Esophagus muscularis mucosa (tissue), 4 donors: ENCODE data around the gene CD19. TPM values are rescaled to one million over a fixed set of nuclear protein-coding genes. Genes with fewer than 3 reads are reported as not detected.
"Not testable (repeated sequence)": the region's sequence is repeated elsewhere in the genome, so short reads cannot be mapped to it uniquely, and the experiment has no call there.

Experiments used
- DNase-seq: peaks from one replicate; pipeline ENCODE4 v3.0.0-alpha.2; 2017; ENCODE audit errors: extremely low spot score
- H3K27ac ChIP-seq, 4 donors: fragments of 200-600 bp; sonication (generic); replicated peaks in 1 of 4; 1 replicate in 3 of 4; 2 replicates in 1 of 4; pipeline ENCODE4 v1.5.1; 2016 to 2019; ENCODE audit warnings: mild to moderate bottlenecking in 1 of 4
- H3K27me3 ChIP-seq, 4 donors: fragments of 200-600 bp; sonication (generic); one replicate each; pipeline versions ENCODE4 v1.5.1 to v1.6.0; 2016 to 2019
- H3K36me3 ChIP-seq, 4 donors: fragments of 200-600 bp; sonication (generic); one replicate each; pipeline ENCODE4 v1.5.1; 2016 to 2019
- H3K4me1 ChIP-seq, 4 donors: fragments of 200-600 bp; sonication (generic); one replicate each; pipeline ENCODE4 v1.5.1; 2016 to 2019
- H3K4me3 ChIP-seq, 4 donors: fragments of 200-600 bp; sonication (generic); 1 replicate in 2 of 4; 2 replicates in 2 of 4; pipeline ENCODE4 v1.5.1; 2016 to 2019; ENCODE audit warnings: mild to moderate bottlenecking in 4 of 4, moderate library complexity in 1 of 4
- H3K9me3 ChIP-seq, 4 donors: fragments of 200-600 bp; sonication (generic); 1 replicate in 3 of 4; 2 replicates in 1 of 4; pipeline ENCODE4 v1.5.1; 2016 to 2019
- CTCF ChIP-seq, 3 experiments: fragments of 200-600 bp in 2 of 3; fragments of 450-650 bp in 1 of 3; sonication (generic) in 2 of 3; IDR thresholded peaks; one replicate each; pipeline ENCODE4 v1.5.1; 2017 to 2019; ENCODE audit warnings: antibody characterized with exemption in 3 of 3, mild to moderate bottlenecking in 2 of 3, moderate library complexity in 1 of 3
- EP300 ChIP-seq: sonication (generic); formaldehyde crosslinking; IDR thresholded peaks from one replicate; pipeline ENCODE4 v1.6.1; 2017; ENCODE audit warnings: antibody characterized with exemption
- POLR2A ChIP-seq: fragments of 450-650 bp; IDR thresholded peaks from one replicate; pipeline ENCODE4 v1.6.1; 2017; ENCODE audit warnings: antibody characterized with exemption, moderate library complexity, mild to moderate bottlenecking, low read depth
- POLR2AphosphoS5 ChIP-seq, 2 donors: sonication (generic); formaldehyde crosslinking; IDR thresholded peaks; one replicate each; pipeline ENCODE4 v1.6.1; 2017; ENCODE audit warnings: antibody characterized with exemption in 2 of 2
- WGBS: methylation state at CpG from one replicate; pipeline ENCODE4 v1.1.5; 2018; 5-methylcytosine and 5-hydroxymethylcytosine counted together
- intact Hi-C: fragments of 100-400 bp; cut with DNase I; formaldehyde crosslinking; loops from one replicate; pipeline ENCODE4 v1.15.1; 2023
- total RNA-seq, 4 donors: library from RNA; depleted of rRNA; stranded (reverse); fragments of >200 nt; gene quantifications; one replicate each; pipeline versions ENCODE4 v1.1.0 to v1.2.1, GENCODE V29; 2016

Gene CD19
- total RNA-seq, 4 donors from 2014 or later, result 0.66 TPM; not detected in 3

DNA sequence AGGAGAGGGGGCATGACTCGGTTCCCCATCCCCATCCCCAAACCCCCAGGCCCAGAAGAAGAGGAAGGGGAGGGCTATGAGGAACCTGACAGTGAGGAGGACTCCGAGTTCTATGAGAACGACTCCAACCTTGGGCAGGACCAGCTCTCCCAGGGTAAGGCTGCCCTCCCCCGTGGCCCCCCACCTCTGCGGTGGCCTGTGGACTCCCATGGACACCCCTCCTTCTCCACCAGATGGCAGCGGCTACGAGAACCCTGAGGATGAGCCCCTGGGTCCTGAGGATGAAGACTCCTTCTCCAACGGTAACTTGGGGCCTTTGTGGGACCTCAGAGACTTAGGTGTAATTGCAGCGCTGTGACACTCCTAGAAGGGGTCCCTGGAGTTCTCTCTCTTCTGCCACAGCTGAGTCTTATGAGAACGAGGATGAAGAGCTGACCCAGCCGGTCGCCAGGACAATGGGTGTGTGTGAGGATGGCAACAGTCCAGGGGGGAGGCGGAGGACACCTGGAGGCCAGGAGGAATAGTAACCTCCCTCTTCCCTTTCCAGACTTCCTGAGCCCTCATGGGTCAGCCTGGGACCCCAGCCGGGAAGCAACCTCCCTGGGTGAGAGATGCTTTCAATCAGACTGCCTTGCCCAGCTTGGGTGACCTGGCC lies 5.6 kb downstream of the CD19 start:
- H3K9me3 ChIP-seq, result no peaks in the 10 kb centered on the region
- H3K36me3 ChIP-seq, result no peaks in the 10 kb centered on the region
- H3K27ac ChIP-seq, result no peak overlapping the region
- H3K4me3 ChIP-seq, result no peak overlapping the region
- peaks cover 0 to 13% (median 11%) of the 10 kb centered on the region in 4 donors for H3K4me1 ChIP-seq
- WGBS, result 84% methylated on average over 13 of the region's 14 CpGs
- intact Hi-C loops, result no loop called here
- no peak for TF ChIP-seq POLR2A
- TF ChIP-seq EP300, result no peak
- TF ChIP-seq CTCF (IDR thresholded peaks at IDR 0.05), result no peak
- TF ChIP-seq POLR2AphosphoS5 (IDR thresholded peaks at IDR 0.05), result no peak
- DNase-seq, result no peak
- peaks cover 0 to 15% (median 0%) of the 10 kb centered on the region in 4 donors for H3K27me3 ChIP-seq

- 96% methylated on average over 3 of the region's 7 CpGs for WGBS
- no peak for DNase-seq
- no peaks in the 10 kb centered on the region for H3K36me3 ChIP-seq
- no peaks in the 10 kb centered on the region for H3K9me3 ChIP-seq
- H3K27me3 ChIP-seq, result peaks cover 0 to 15% (median 0%) of the 10 kb centered on the region in 4 donors
- TF ChIP-seq EP300, result no peak
- no peak for TF ChIP-seq POLR2AphosphoS5 (IDR thresholded peaks at IDR 0.05)
- TF ChIP-seq CTCF (IDR thresholded peaks at IDR 0.05), result no peak
- TF ChIP-seq POLR2A, result no peak
- intact Hi-C loops, result no loop called here
- H3K4me3 ChIP-seq, result no peak overlapping the region
- no peak overlapping the region for H3K27ac ChIP-seq
- H3K4me1 ChIP-seq, result peaks cover 0 to 13% (median 11%) of the 10 kb centered on the region in 4 donors
These were observed 7.0 kb downstream of the CD19 start for GRCh38 chr16:28938721-28939120.

DNA sequence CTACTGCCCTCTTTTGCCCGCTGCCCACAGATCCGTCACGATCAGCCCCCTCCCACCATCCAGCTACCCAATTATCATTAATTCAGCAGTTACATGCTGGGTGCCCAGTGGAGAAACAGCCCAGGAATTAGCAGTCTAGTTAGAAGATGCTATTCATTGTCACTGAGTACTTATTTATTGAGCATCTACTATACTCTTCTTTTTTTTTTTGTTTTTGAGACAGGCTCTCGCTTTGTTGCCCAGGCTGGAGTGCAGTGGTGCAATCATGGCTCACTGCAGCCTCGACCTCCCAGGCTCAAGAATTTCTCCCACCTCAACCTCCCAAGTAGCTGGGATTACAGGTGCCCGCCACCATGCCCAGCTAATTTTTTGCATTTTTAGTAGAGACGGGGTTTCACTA lies 8.1 kb downstream of the CD19 start:
- 87% methylated on average over 7 of the region's 7 CpGs for WGBS
- not testable (repeated sequence) for H3K4me3 ChIP-seq, H3K27ac ChIP-seq, H3K36me3 ChIP-seq, DNase-seq, H3K9me3 ChIP-seq
- Histone ChIP-seq H3K27me3 (peaks cover 0 to 15% (median 0%) of the 10 kb centered on the region in 4 donors), H3K4me1 (peaks cover 0 to 13% (median 11%) of the 10 kb centered on the region in 4 donors)
- intact Hi-C loops, result loop anchor here (5.0 kb wide), 1 partner anchor 98 kb away; no protein-coding TSS in a partner anchor

DNA sequence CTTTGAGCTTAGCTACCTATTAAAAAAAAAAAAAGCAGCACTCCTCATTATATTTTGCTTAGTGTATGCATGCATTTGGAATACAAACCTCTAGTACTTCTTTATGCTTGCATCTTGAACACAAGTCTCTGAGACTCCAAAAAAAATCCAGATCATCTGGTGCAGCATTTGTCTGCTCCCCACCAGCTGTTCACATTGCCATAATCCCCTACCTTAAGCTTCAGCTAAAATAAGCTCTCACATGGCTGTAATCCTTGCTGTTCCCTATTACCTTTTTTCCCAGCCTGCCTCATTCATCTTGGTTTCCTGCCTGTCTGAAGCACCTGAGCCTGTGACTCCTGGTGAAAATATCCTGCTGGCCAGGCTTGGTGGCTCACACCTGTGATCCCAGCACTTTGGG lies 11.5 kb downstream of the CD19 start:
- H3K4me1 ChIP-seq, result peaks cover 4 to 13% (median 12%) of the 10 kb centered on the region in 4 donors
- no peak for TF ChIP-seq CTCF (IDR thresholded peaks at IDR 0.05)
- TF ChIP-seq POLR2AphosphoS5 (IDR thresholded peaks at IDR 0.05), result no peak
- TF ChIP-seq EP300, result no peak
- TF ChIP-seq POLR2A, result no peak
- no peak overlapping the region for H3K4me3 ChIP-seq
- peaks cover 0 to 5% (median 0%) of the 10 kb centered on the region in 4 donors for H3K27me3 ChIP-seq
- DNase-seq, result no peak
- intact Hi-C loops, result loop anchor here (5.0 kb wide), 1 partner anchor 101 kb away; no protein-coding TSS in a partner anchor
- H3K27ac ChIP-seq, result no peak overlapping the region
- no peaks in the 10 kb centered on the region for H3K9me3 ChIP-seq
- no peaks in the 10 kb centered on the region for H3K36me3 ChIP-seq

GRCh38 chr16:28946681-28947080 lies 14.9 kb downstream of the CD19 start:
- Histone ChIP-seq H3K4me1 (peaks cover 12 to 26% (median 21%) of the 10 kb centered on the region in 4 donors), H3K36me3 (no peaks in the 10 kb centered on the region), H3K27me3 (no peaks in the 10 kb centered on the region), H3K27ac (no peak overlapping the region), H3K9me3 (no peaks in the 10 kb centered on the region), H3K4me3 (no peak overlapping the region)
- intact Hi-C loops, result loop anchor here (5.0 kb wide), 2 partner anchors 69 to 124 kb away; partner anchors contain the start of genes ATP2A1 and ATXN2L
- TF ChIP-seq EP300 (no peak), POLR2A (no peak), CTCF (IDR thresholded peaks at IDR 0.05) (no peak), POLR2AphosphoS5 (IDR thresholded peaks at IDR 0.05) (no peak)
- DNase-seq, result no peak
- WGBS, result 69% methylated on average over 4 of the region's 4 CpGs
